ENCODE measurements around the gene GALNT2. TPM values are rescaled to one million over a fixed set of nuclear protein-coding genes. Genes with fewer than 3 reads are reported as not detected.

Gene GALNT2
- total and polyA plus RNA-seq, 9 donors = 30.3 to 89.2 (median 79.2) TPM

GRCh38 chr1:230159580-230159979 is 92.5 kb downstream of the GALNT2 start:
- WGBS (ENCODE audit: insufficient coverage) = 92% methylated on average over 2 of the region's 6 CpGs
- DNase-seq = no peak

DNA sequence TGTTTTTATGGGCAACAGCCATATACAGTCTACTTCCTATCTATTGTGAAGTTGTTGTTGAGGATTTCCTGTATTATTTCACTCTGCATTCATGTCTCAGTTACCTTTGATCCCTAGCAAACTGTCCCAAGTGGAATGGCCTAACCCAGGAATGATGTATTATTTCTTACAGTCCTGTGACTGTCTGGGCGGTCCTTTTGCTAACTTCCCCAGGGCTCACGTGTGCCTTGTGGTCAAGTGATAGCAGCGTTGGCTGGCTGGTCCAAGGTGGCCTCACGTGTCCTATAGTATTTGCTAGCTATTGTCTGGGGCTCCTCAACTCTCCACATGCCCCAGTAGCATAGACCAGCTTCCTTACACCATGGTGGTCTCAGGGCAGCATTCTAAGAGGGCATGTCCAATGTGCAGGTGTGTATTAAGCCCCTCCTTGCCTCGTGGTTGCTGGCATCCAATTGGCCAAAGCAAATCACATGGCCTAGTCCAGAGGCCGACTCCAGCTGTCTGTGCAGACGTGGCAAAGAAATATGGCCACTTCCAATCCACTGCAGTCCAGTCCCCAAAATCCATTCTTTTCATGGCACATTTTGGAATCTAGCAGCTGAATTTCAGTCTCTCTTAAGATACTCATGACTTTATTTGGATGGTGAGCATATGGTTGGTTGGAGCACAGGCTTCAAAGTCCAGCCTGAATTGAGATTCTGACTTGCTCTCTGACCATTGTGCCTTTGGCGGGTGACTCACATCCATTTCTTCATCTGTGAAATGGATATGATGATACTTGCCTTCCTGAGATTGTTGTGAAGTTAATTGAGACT is 94.1 kb downstream of the GALNT2 start:
- Histone ChIP-seq H3K9me3 (replicated peaks; ENCODE audit: control insufficient read depth, low read depth, low read length) (no peaks in the 10 kb centered on the region), H3K27ac (ENCODE audit: low read length) (no peak overlapping the region), H3K4me1 (ENCODE audit: control insufficient read depth, insufficient read depth, low read length) (peaks cover 33% of the 10 kb centered on the region), H3K36me3 (ENCODE audit: control insufficient read depth, insufficient read depth, low read length) (no peaks in the 10 kb centered on the region), H3K27me3 (ENCODE audit: control insufficient read depth, insufficient read depth, low read length) (no peaks in the 10 kb centered on the region), H3K4me3 (ENCODE audit: low read length) (no peak overlapping the region)
- DNase-seq = no peak
- 81% methylated on average over 5 of the region's 8 CpGs for WGBS (ENCODE audit: insufficient coverage)

More at GRCh38 chr1:230159580-230159979, 92.5 kb downstream of the GALNT2 start:
- peaks cover 40% of the 10 kb centered on the region for H3K4me1 ChIP-seq (ENCODE audit: control insufficient read depth, insufficient read depth, low read length)
- no peak overlapping the region for H3K27ac ChIP-seq (ENCODE audit: low read length)
- H3K4me3 ChIP-seq (ENCODE audit: low read length) = no peak overlapping the region
- H3K9me3 ChIP-seq (replicated peaks; ENCODE audit: control insufficient read depth, low read depth, low read length) = no peaks in the 10 kb centered on the region
- H3K36me3 ChIP-seq (ENCODE audit: control insufficient read depth, insufficient read depth, low read length) = no peaks in the 10 kb centered on the region
- H3K27me3 ChIP-seq (ENCODE audit: control insufficient read depth, insufficient read depth, low read length) = no peaks in the 10 kb centered on the region

GRCh38 chr1:230163205-230163604 is 96.2 kb downstream of the GALNT2 start:
- Histone ChIP-seq H3K4me3 (ENCODE audit: low read length) (no peak overlapping the region), H3K36me3 (ENCODE audit: control insufficient read depth, insufficient read depth, low read length) (no peaks in the 10 kb centered on the region), H3K27ac (ENCODE audit: low read length) (peak overlapping the region; percentile 57), H3K27me3 (ENCODE audit: control insufficient read depth, insufficient read depth, low read length) (no peaks in the 10 kb centered on the region), H3K4me1 (ENCODE audit: control insufficient read depth, insufficient read depth, low read length) (peaks cover 33% of the 10 kb centered on the region), H3K9me3 (replicated peaks; ENCODE audit: control insufficient read depth, low read depth, low read length) (peaks cover 2% of the 10 kb centered on the region)
- WGBS (ENCODE audit: insufficient coverage) = 26% methylated on average over 3 of the region's 6 CpGs
- peak; percentile 91 for DNase-seq

- H3K36me3 ChIP-seq (ENCODE audit: control insufficient read depth, insufficient read depth, low read length) = no peaks in the 10 kb centered on the region
- H3K27ac ChIP-seq (ENCODE audit: low read length) = peak overlapping the region; percentile 57
- H3K9me3 ChIP-seq (replicated peaks; ENCODE audit: control insufficient read depth, low read depth, low read length) = peaks cover 2% of the 10 kb centered on the region
- H3K27me3 ChIP-seq (ENCODE audit: control insufficient read depth, insufficient read depth, low read length) = no peaks in the 10 kb centered on the region
- H3K4me3 ChIP-seq (ENCODE audit: low read length) = no peak overlapping the region
- peaks cover 27% of the 10 kb centered on the region for H3K4me1 ChIP-seq (ENCODE audit: control insufficient read depth, insufficient read depth, low read length)
- 60% methylated on average over 2 of the region's 3 CpGs for WGBS (ENCODE audit: insufficient coverage)
- no peak for DNase-seq
Observed at GRCh38 chr1:230163719-230164118, 96.7 kb downstream of the GALNT2 start.

DNA sequence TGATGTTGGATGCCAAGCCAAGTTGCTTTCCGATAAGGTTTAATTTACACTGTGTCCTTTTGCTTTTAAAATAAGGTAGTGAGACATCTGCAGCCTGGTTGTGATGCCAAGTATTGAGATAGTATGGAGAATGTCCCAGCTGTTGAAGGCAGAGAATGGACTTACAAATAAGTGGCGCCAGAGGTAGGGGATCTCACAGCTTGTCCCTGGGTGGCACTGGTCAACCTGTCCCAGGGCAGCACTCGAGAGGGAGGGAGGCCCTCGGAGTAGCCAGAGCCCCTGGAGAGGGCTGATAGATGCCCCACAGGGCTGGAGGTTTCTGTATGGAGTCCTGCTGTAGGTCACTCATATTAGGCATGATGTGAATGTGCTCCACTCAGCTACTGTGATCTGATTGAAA is 98.5 kb downstream of the GALNT2 start:
- Histone ChIP-seq H3K27ac (ENCODE audit: low read length) (no peak overlapping the region), H3K9me3 (replicated peaks; ENCODE audit: control insufficient read depth, low read depth, low read length) (peaks cover 2% of the 10 kb centered on the region)

GRCh38 chr1:230166366-230167132 is 99.5 kb downstream of the GALNT2 start:
- H3K27me3 ChIP-seq (ENCODE audit: control insufficient read depth, insufficient read depth, low read length) = no peaks in the 10 kb centered on the region
- no peak overlapping the region for H3K27ac ChIP-seq (ENCODE audit: low read length)
- 98% methylated on average over 4 of the region's 6 CpGs for WGBS (ENCODE audit: insufficient coverage)
- no peak for DNase-seq
- peaks cover 25% of the 10 kb centered on the region for H3K4me1 ChIP-seq (ENCODE audit: control insufficient read depth, insufficient read depth, low read length)
- peaks cover 2% of the 10 kb centered on the region for H3K9me3 ChIP-seq (replicated peaks; ENCODE audit: control insufficient read depth, low read depth, low read length)
- H3K4me3 ChIP-seq (ENCODE audit: low read length) = no peak overlapping the region
- no peaks in the 10 kb centered on the region for H3K36me3 ChIP-seq (ENCODE audit: control insufficient read depth, insufficient read depth, low read length)

More for the DNA sequence above, 98.5 kb downstream of the GALNT2 start:
- DNase-seq = no peak
- WGBS (ENCODE audit: insufficient coverage) = 82% methylated on average over 2 of the region's 4 CpGs
- peaks cover 20% of the 10 kb centered on the region for H3K4me1 ChIP-seq (ENCODE audit: control insufficient read depth, insufficient read depth, low read length)
- no peaks in the 10 kb centered on the region for H3K36me3 ChIP-seq (ENCODE audit: control insufficient read depth, insufficient read depth, low read length)
- no peaks in the 10 kb centered on the region for H3K27me3 ChIP-seq (ENCODE audit: control insufficient read depth, insufficient read depth, low read length)
- H3K4me3 ChIP-seq (ENCODE audit: low read length) = no peak overlapping the region

DNA sequence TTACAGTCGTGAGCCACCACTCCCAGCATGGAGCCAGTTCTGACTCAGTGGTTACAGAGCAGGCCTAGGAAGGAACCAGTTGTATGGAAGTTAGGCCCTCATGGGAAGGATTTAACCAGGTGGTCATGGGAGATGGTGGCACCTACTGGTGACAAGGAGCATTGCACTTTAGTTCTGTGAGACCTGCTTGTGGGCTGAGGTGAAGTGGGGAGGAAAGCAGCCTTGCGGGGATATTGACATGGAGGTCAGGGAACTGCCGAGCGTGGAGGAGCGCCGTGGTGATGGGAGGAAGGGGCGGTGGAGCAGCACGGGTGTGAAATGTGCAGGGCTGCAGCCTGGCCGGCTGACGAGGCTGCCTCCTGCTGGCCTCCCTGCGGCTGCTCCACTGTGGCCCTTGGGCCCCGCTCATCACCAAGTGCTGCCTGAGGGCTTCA is 100.4 kb downstream of the GALNT2 start:
- Histone ChIP-seq H3K27ac (ENCODE audit: low read length) (no peak overlapping the region), H3K27me3 (ENCODE audit: control insufficient read depth, insufficient read depth, low read length) (no peaks in the 10 kb centered on the region), H3K9me3 (replicated peaks; ENCODE audit: control insufficient read depth, low read depth, low read length) (peaks cover 2% of the 10 kb centered on the region), H3K4me3 (ENCODE audit: low read length) (no peak overlapping the region), H3K36me3 (ENCODE audit: control insufficient read depth, insufficient read depth, low read length) (no peaks in the 10 kb centered on the region), H3K4me1 (ENCODE audit: control insufficient read depth, insufficient read depth, low read length) (peaks cover 32% of the 10 kb centered on the region)
- 88% methylated on average over 8 of the region's 12 CpGs for WGBS (ENCODE audit: insufficient coverage)
- DNase-seq = no peak

DNA sequence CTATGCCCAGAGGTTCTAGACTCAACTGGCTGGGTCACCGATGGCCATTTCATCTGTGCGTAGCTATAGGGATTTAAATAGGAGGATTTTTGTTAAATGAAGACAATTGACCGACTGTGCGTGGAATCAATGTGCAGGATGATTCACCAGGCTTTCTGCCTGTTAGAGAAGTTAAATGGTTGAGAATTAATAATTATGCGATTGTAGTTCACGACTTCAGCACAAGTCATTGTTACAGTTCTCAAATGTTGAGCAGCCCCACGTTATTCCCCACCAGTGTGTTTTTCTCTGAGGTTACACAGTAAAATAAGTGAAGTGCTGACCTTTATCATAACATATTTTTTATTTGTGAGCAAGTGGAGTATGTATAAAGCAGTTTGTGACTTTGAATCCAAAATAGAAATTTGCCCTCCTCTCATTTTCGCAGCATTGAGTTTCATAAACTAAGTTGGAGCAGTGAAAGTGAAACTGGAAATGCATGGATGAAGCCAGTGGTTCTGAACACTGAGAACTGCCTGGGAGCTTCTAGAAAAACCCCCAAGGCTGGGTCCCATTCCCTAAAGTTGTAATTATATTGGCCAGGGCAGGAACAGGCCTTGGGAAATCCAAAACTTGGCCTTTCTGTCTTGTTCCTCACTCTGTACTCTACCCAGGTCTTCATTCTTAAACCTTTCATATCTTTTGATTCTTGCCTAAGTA is 102.6 kb downstream of the GALNT2 start:
- H3K4me1 ChIP-seq (ENCODE audit: control insufficient read depth, insufficient read depth, low read length) = peaks cover 39% of the 10 kb centered on the region
- DNase-seq = peak; percentile 48
- no peaks in the 10 kb centered on the region for H3K36me3 ChIP-seq (ENCODE audit: control insufficient read depth, insufficient read depth, low read length)
- 95% methylated on average over 4 of the region's 8 CpGs for WGBS (ENCODE audit: insufficient coverage)
- H3K27me3 ChIP-seq (ENCODE audit: control insufficient read depth, insufficient read depth, low read length) = no peaks in the 10 kb centered on the region
- H3K4me3 ChIP-seq (ENCODE audit: low read length) = no peak overlapping the region
- peaks cover 2% of the 10 kb centered on the region for H3K9me3 ChIP-seq (replicated peaks; ENCODE audit: control insufficient read depth, low read depth, low read length)
- H3K27ac ChIP-seq (ENCODE audit: low read length) = peak overlapping the region; percentile 70

- no peak for DNase-seq
- Histone ChIP-seq H3K27me3 (ENCODE audit: control insufficient read depth, insufficient read depth, low read length) (no peaks in the 10 kb centered on the region), H3K9me3 (replicated peaks; ENCODE audit: control insufficient read depth, low read depth, low read length) (peaks cover 2% of the 10 kb centered on the region), H3K4me1 (ENCODE audit: control insufficient read depth, insufficient read depth, low read length) (peaks cover 45% of the 10 kb centered on the region), H3K4me3 (ENCODE audit: low read length) (no peak overlapping the region), H3K27ac (ENCODE audit: low read length) (peak overlapping the region; percentile 70), H3K36me3 (ENCODE audit: control insufficient read depth, insufficient read depth, low read length) (no peaks in the 10 kb centered on the region)
- WGBS (ENCODE audit: insufficient coverage) = no CpG with 5 or more reads among the region's 1 CpG
Observed at GRCh38 chr1:230170153-230170547, 103.1 kb downstream of the GALNT2 start.

GRCh38 chr1:230170622-230171021 is 103.6 kb downstream of the GALNT2 start:
- H3K4me3 ChIP-seq (ENCODE audit: low read length) = no peak overlapping the region
- H3K9me3 ChIP-seq (replicated peaks; ENCODE audit: control insufficient read depth, low read depth, low read length) = peaks cover 2% of the 10 kb centered on the region
- peaks cover 45% of the 10 kb centered on the region for H3K4me1 ChIP-seq (ENCODE audit: control insufficient read depth, insufficient read depth, low read length)
- peak overlapping the region; percentile 47 for H3K27ac ChIP-seq (ENCODE audit: low read length)
- H3K36me3 ChIP-seq (ENCODE audit: control insufficient read depth, insufficient read depth, low read length) = no peaks in the 10 kb centered on the region
- no peak for DNase-seq
- no peaks in the 10 kb centered on the region for H3K27me3 ChIP-seq (ENCODE audit: control insufficient read depth, insufficient read depth, low read length)
- WGBS (ENCODE audit: insufficient coverage) = 83% methylated on average over 1 of the region's 2 CpGs

All from muscle of leg (tissue), 11 donors.